H9 (cell line): Measurements from ENCODE around the gene EMC9. TPM values are rescaled to one million over a fixed set of nuclear protein-coding genes. Genes with fewer than 3 reads are reported as not detected.

ENCODE experiments used
- DNase-seq: peaks from one replicate; pipeline ENCODE4 v3.0.0-alpha.2; 2017
- H2AFZ ChIP-seq: one replicate; pipeline ENCODE4 v1.6.1; 2013; ENCODE audit warnings: mild to moderate bottlenecking, low read length, control low read depth, moderate library complexity
- H2AK5ac ChIP-seq: 2 replicates; pipeline ENCODE4 v1.6.1; 2013; ENCODE audit warnings: low read length, control low read depth, mixed read lengths; ENCODE audit not compliant: insufficient read length
- H2BK120ac ChIP-seq: one replicate; pipeline ENCODE4 v1.6.1; 2013; ENCODE audit warnings: low read depth, mild to moderate bottlenecking, low read length, control low read depth, inconsistent platforms; ENCODE audit not compliant: poor library complexity, severe bottlenecking
- H2BK12ac ChIP-seq: 2 replicates; pipeline ENCODE4 v1.6.1; 2013; ENCODE audit warnings: low read length, control low read depth, mixed read lengths, low read depth; ENCODE audit not compliant: insufficient read length
- H2BK15ac ChIP-seq: 2 replicates; pipeline ENCODE4 v1.6.1; 2013; ENCODE audit warnings: low read depth, low read length, control low read depth
- H2BK20ac ChIP-seq: one replicate; pipeline ENCODE4 v1.6.1; 2013; ENCODE audit warnings: low read depth, mild to moderate bottlenecking, low read length, control low read depth, inconsistent platforms; ENCODE audit not compliant: poor library complexity, severe bottlenecking
- H2BK5ac ChIP-seq: 2 replicates; pipeline ENCODE4 v1.6.1; 2013; ENCODE audit warnings: low read length, control low read depth, mixed read lengths; ENCODE audit not compliant: insufficient read length
- H3K14ac ChIP-seq: 2 replicates; pipeline ENCODE4 v1.6.1; 2013; ENCODE audit warnings: low read length, control low read depth; ENCODE audit not compliant: insufficient read depth
- H3K18ac ChIP-seq: 2 replicates; pipeline ENCODE4 v1.6.1; 2013; ENCODE audit warnings: low read depth, mild to moderate bottlenecking, mixed read lengths, low read length, control low read depth; ENCODE audit not compliant: insufficient read length
- H3K23ac ChIP-seq: 2 replicates; pipeline ENCODE4 v1.6.1; 2013; ENCODE audit warnings: low read length, control low read depth, mixed read lengths, low read depth; ENCODE audit not compliant: insufficient read length
- H3K23me2 ChIP-seq: 2 replicates; pipeline ENCODE4 v1.6.1; 2013; ENCODE audit warnings: low read depth, mild to moderate bottlenecking, mixed read lengths, low read length, control low read depth; ENCODE audit not compliant: insufficient read length, poor library complexity, severe bottlenecking
- H3K27ac ChIP-seq: 2 replicates; pipeline ENCODE4 v1.5.1; 2013; ENCODE audit warnings: low read length, control low read depth, mixed read lengths, low read depth; ENCODE audit not compliant: insufficient read length
- H3K27me3 ChIP-seq: 2 replicates; pipeline ENCODE4 v1.6.1; 2013; ENCODE audit warnings: low read length, control low read depth, inconsistent platforms; ENCODE audit not compliant: insufficient read depth
- H3K4ac ChIP-seq: 2 replicates; pipeline ENCODE4 v1.6.1; 2013; ENCODE audit warnings: low read depth, mild to moderate bottlenecking, control low read depth, inconsistent platforms, low read length, moderate library complexity
- H3K4me1 ChIP-seq: 2 replicates; pipeline ENCODE4 v1.6.1; 2013; ENCODE audit warnings: low read length, control low read depth, inconsistent platforms; ENCODE audit not compliant: insufficient read depth
- H3K4me2 ChIP-seq: 2 replicates; pipeline ENCODE4 v1.6.1; 2013; ENCODE audit warnings: low read length, control low read depth, mixed read lengths; ENCODE audit not compliant: insufficient read length, insufficient read depth
- H3K56ac ChIP-seq: 2 replicates; pipeline ENCODE4 v1.6.1; 2013; ENCODE audit warnings: low read depth, mild to moderate bottlenecking, mixed read lengths, low read length, control low read depth; ENCODE audit not compliant: insufficient read length
- H3K79me1 ChIP-seq: 2 replicates; pipeline ENCODE4 v1.6.1; 2013; ENCODE audit warnings: low read depth, mild to moderate bottlenecking, moderate library complexity, low read length, control low read depth, inconsistent platforms; ENCODE audit not compliant: insufficient read depth, poor library complexity, severe bottlenecking
- H3K79me2 ChIP-seq: 2 replicates; pipeline ENCODE4 v1.6.1; 2013; ENCODE audit warnings: low read length, control low read depth, inconsistent platforms; ENCODE audit not compliant: insufficient read depth
- H3K9ac ChIP-seq: 2 replicates; pipeline ENCODE4 v1.6.1; 2013; ENCODE audit warnings: low read length, control low read depth, mixed read lengths; ENCODE audit not compliant: insufficient read length; ENCODE audit errors: extremely low read depth
- H3K9me3 ChIP-seq: one replicate; pipeline ENCODE4 v1.6.1; 2013; ENCODE audit warnings: low read depth, low read length, inconsistent platforms; ENCODE audit not compliant: control insufficient read depth
- H3T11ph ChIP-seq: one replicate; pipeline ENCODE4 v1.6.1; 2013; ENCODE audit warnings: mild to moderate bottlenecking, low read length, control low read depth, inconsistent platforms
- H4K20me1 ChIP-seq: one replicate; pipeline ENCODE4 v1.6.1; 2013; ENCODE audit not compliant: control insufficient read depth, insufficient read length, insufficient read depth
- H4K5ac ChIP-seq: 2 replicates; pipeline ENCODE4 v1.6.1; 2013; ENCODE audit warnings: low read depth, mild to moderate bottlenecking, mixed read lengths, low read length, control low read depth; ENCODE audit not compliant: insufficient read length
- H4K8ac ChIP-seq: replicated peaks from 2 replicates; pipeline ENCODE4 v1.6.1; 2013; ENCODE audit warnings: low read length, control low read depth, mixed read lengths, low read depth; ENCODE audit not compliant: insufficient read length
- H4K91ac ChIP-seq: 2 replicates; pipeline ENCODE4 v1.6.1; 2013; ENCODE audit warnings: low read depth, mild to moderate bottlenecking, moderate library complexity, mixed read lengths, low read length, control low read depth; ENCODE audit not compliant: insufficient read length
- H3K27ac Mint-ChIP-seq, 3 experiments: 2 replicates in 2 of 3; 3 replicates in 1 of 3; pipeline ENCODE4 v1.8.0; 2020 to 2021; ENCODE audit warnings: mixed read lengths in 3 of 3, mild to moderate bottlenecking in 1 of 3, moderate library complexity in 1 of 3
- H3K27me3 Mint-ChIP-seq: 2 replicates; pipeline ENCODE4 v1.8.0; 2021; ENCODE audit warnings: low read depth, mild to moderate bottlenecking, moderate library complexity, mixed read lengths
- H3K36me3 Mint-ChIP-seq, 3 experiments: 2 replicates in 2 of 3; 3 replicates in 1 of 3; pipeline ENCODE4 v1.8.0; 2020 to 2021; ENCODE audit warnings: low read depth in 3 of 3, mixed read lengths in 3 of 3; ENCODE audit not compliant: insufficient read depth in 1 of 3
- H3K4me1 Mint-ChIP-seq, 2 experiments: 2 replicates each; pipeline ENCODE4 v1.8.0; 2020; ENCODE audit warnings: mixed read lengths in 2 of 2
- H3K4me3 Mint-ChIP-seq, 2 experiments: 2 replicates in 1 of 2; 3 replicates in 1 of 2; pipeline ENCODE4 v1.8.0; 2020 to 2021; ENCODE audit warnings: mild to moderate bottlenecking in 2 of 2, mixed read lengths in 2 of 2, moderate library complexity in 1 of 2
- H3K9me3 Mint-ChIP-seq, 2 experiments: 2 replicates in 1 of 2; 3 replicates in 1 of 2; pipeline ENCODE4 v1.8.0; 2020; ENCODE audit warnings: mild to moderate bottlenecking in 2 of 2, mixed read lengths in 2 of 2, moderate library complexity in 1 of 2
- WGBS: extraction: QIAGEN DNeasy Blood & Tissue Kit; methylation state at CpG from one replicate; pipeline ENCODE4 v1.1.7; 2013; ENCODE audit warnings: missing lambda C conversion rate, low lambda C conversion rate, mixed read lengths; ENCODE audit not compliant: insufficient read length; ENCODE audit errors: extremely low coverage; 5-methylcytosine and 5-hydroxymethylcytosine counted together
- total RNA-seq: library from RNA; stranded (reverse); gene quantifications from 2 replicates; pipeline ENCODE4 v1.2.1, GENCODE V29; 2021
- TF ChIP-seq, protein P1 (sequence below): fragments of 200-600 bp; sonication (generic); conservative IDR thresholded peaks from 3 replicates; pipeline ENCODE4 v1.8.0; 2021; ENCODE audit warnings: antibody characterized with exemption, mild to moderate bottlenecking

The EMC9 gene
- total RNA-seq, 1 experiment from 2014 or later: 52.9 TPM

- Histone ChIP-seq H2BK5ac (no peak overlapping the region), H3K23me2 (peaks cover 13% of the 10 kb centered on the region), H3K4ac (no peak overlapping the region), H3K9ac (peak overlapping the region; percentile 27), H3K27ac (no peak overlapping the region), H2BK12ac (no peak overlapping the region), H3K79me1 (no peaks in the 10 kb centered on the region), H3K27me3 (no peaks in the 10 kb centered on the region), H4K8ac (no peak overlapping the region), H3K4me1 (no peaks in the 10 kb centered on the region), H2AFZ (no peak overlapping the region), H3K79me2 (no peaks in the 10 kb centered on the region), H2BK20ac (no peak overlapping the region), H2BK120ac (no peak overlapping the region), H3K9me3 (no peaks in the 10 kb centered on the region), H3K14ac (no peak overlapping the region), H4K20me1 (no peaks in the 10 kb centered on the region), H3T11ph (no peak overlapping the region), H4K5ac (no peak overlapping the region), H3K23ac (no peak overlapping the region), H3K4me2 (peak overlapping the region; percentile 76), H2BK15ac (no peak overlapping the region), H2AK5ac (no peak overlapping the region), H3K56ac (no peak overlapping the region), H4K91ac (no peak overlapping the region), H3K18ac (no peak overlapping the region)
- Mint-ChIP-seq H3K4me1 (peaks cover 17 to 18% of the 10 kb centered on the region in 2 experiments), H3K36me3 (peaks cover 5 to 29% (median 20%) of the 10 kb centered on the region in 3 experiments; a peak in 5 of 7 replicates), H3K27me3 (peaks cover 3% of the 10 kb centered on the region; the same call in 1 of the 2 replicates), H3K27ac (peak overlapping the region; percentile 93 to 100 (median 98); a peak in 4 of 7 replicates), H3K9me3 (no peaks in the 10 kb centered on the region; a peak in 1 of 5 replicates), H3K4me3 (peak overlapping the region; percentile 93 to 95)
- WGBS: no CpG with 5 or more reads among the region's 15 CpGs
- TF ChIP-seq, protein P1, sequence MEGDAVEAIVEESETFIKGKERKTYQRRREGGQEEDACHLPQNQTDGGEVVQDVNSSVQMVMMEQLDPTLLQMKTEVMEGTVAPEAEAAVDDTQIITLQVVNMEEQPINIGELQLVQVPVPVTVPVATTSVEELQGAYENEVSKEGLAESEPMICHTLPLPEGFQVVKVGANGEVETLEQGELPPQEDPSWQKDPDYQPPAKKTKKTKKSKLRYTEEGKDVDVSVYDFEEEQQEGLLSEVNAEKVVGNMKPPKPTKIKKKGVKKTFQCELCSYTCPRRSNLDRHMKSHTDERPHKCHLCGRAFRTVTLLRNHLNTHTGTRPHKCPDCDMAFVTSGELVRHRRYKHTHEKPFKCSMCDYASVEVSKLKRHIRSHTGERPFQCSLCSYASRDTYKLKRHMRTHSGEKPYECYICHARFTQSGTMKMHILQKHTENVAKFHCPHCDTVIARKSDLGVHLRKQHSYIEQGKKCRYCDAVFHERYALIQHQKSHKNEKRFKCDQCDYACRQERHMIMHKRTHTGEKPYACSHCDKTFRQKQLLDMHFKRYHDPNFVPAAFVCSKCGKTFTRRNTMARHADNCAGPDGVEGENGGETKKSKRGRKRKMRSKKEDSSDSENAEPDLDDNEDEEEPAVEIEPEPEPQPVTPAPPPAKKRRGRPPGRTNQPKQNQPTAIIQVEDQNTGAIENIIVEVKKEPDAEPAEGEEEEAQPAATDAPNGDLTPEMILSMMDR: no peak
- DNase-seq: no peak
Observed at GRCh38 chr14:24113379-24113800, 28.0 kb downstream of the EMC9 start.
